Thyroid gland (tissue), 4 donors: ENCODE measurements around the gene PUSL1. TPM values are rescaled to one million over a fixed set of nuclear protein-coding genes. Genes with fewer than 3 reads are reported as not detected.

Source experiments
- DNase-seq, 2 donors: peaks; one replicate each; pipeline ENCODE4 v3.0.0-alpha.2; 2019
- H3K27ac ChIP-seq, 3 donors: fragments of 200-600 bp; sonication (generic); 1 replicate in 2 of 3; 2 replicates in 1 of 3; pipeline ENCODE4 v1.5.1; 2016 to 2019; ENCODE audit warnings: mild to moderate bottlenecking in 1 of 3, moderate library complexity in 1 of 3
- H3K27me3 ChIP-seq: fragments of 200-600 bp; sonication (generic); one replicate; pipeline ENCODE4 v1.5.1; 2019
- H3K36me3 ChIP-seq, 2 donors: fragments of 200-600 bp; sonication (generic); one replicate each; pipeline ENCODE4 v1.5.1; 2016 to 2019
- H3K4me1 ChIP-seq, 2 donors: fragments of 200-600 bp; sonication (generic); one replicate each; pipeline ENCODE4 v1.5.1; 2017 to 2019
- H3K4me3 ChIP-seq, 3 donors: fragments of 200-600 bp; sonication (generic); replicated peaks in 1 of 3; 1 replicate in 2 of 3; 2 replicates in 1 of 3; pipeline ENCODE4 v1.5.1; 2016; ENCODE audit warnings: mild to moderate bottlenecking in 1 of 3
- H3K9me3 ChIP-seq: fragments of 200-600 bp; sonication (generic); one replicate; pipeline ENCODE4 v1.5.1; 2017
- CTCF ChIP-seq, 6 experiments: fragments of 200-600 bp in 3 of 6; fragments of 450-650 bp in 3 of 6; sonication (generic) in 3 of 6; IDR thresholded peaks; one replicate each; pipeline ENCODE4 v1.5.1; 2016 to 2019; ENCODE audit warnings: antibody characterized with exemption in 6 of 6, mild to moderate bottlenecking in 2 of 6, inconsistent platforms in 1 of 6, moderate library complexity in 1 of 6
- POLR2A ChIP-seq, 2 donors: fragments of 450-650 bp; IDR thresholded peaks; one replicate each; pipeline ENCODE4 v1.6.1; 2017; ENCODE audit warnings: antibody characterized with exemption in 2 of 2, mild to moderate bottlenecking in 2 of 2, moderate library complexity in 1 of 2
- WGBS, 2 donors: methylation state at CpG; one replicate each; pipeline ENCODE4 v1.1.5; 2017; 5-methylcytosine and 5-hydroxymethylcytosine counted together
- intact Hi-C: fragments of 100-400 bp; cut with DNase I; formaldehyde crosslinking; loops from one replicate; pipeline ENCODE4 v1.15.1; 2023
- total RNA-seq, 4 donors: library from RNA; depleted of rRNA; stranded (reverse); fragments of >200 nt; gene quantifications; one replicate each; pipeline ENCODE4 v1.2.3, GENCODE V29; 2016

Gene PUSL1, protein sequence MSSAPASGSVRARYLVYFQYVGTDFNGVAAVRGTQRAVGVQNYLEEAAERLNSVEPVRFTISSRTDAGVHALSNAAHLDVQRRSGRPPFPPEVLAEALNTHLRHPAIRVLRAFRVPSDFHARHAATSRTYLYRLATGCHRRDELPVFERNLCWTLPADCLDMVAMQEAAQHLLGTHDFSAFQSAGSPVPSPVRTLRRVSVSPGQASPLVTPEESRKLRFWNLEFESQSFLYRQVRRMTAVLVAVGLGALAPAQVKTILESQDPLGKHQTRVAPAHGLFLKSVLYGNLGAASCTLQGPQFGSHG
- 10 to 100 TPM; 24.0 to 41.4 (median 28.0) TPM for total RNA-seq

- TF ChIP-seq CTCF (IDR thresholded peaks at IDR 0.05) (no peak), POLR2A (IDR thresholded peaks at IDR 0.05) (peak in 1 of 2 donors; percentile 42)
- H3K27ac ChIP-seq = peak within 1 kb of the TSS; percentile 49 to 93 (median 86)
- no peaks in the 10 kb centered on the region for H3K27me3 ChIP-seq
- 0 to 2% methylated on average over 7 to 20 of the region's 131 CpGs for WGBS, 2 donors
- peaks cover 19 to 24% of the 10 kb centered on the region in 2 donors for H3K36me3 ChIP-seq
- DNase-seq = peak; percentile 86 to 87
- no peaks in the 10 kb centered on the region for H3K9me3 ChIP-seq
- H3K4me1 ChIP-seq = peaks cover 32 to 39% of the 10 kb centered on the region in 2 donors
- intact Hi-C loops = no loop called here
- peak within 1 kb of the TSS; percentile 70 to 91 (median 85) for H3K4me3 ChIP-seq
Measured at GRCh38 chr1:1307923-1308755, at the start of gene PUSL1, which contains the start of gene ACAP3. TSS of gene PUSL1 (plus strand) at chr1:1308597. CDS start at chr1:1308644, 47 bp downstream. TSS of gene ACAP3 (minus strand) at chr1:1307930. CDS start at chr1:1307815, 115 bp downstream.

DNA sequence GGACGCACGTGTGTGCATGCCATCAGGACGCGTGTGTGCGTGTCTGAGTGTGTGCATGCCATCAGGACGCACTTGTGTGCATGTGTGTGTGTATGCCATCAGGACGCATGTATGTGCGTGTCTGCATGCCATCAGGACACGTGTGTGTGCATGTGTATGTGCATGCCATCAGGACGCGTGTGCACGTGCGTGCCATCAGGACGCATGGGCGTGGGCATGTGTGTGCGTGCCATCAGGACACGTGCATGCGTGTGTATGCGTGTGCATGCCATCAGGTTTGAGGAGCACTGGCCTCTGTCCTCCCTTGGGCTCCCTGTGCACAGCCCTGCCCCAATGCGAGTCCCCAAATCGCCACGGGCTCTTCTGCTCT is 49.3 kb upstream of the PUSL1 start:
- H3K27me3 ChIP-seq = no peaks in the 10 kb centered on the region
- no peaks in the 10 kb centered on the region for H3K4me1 ChIP-seq
- no peaks in the 10 kb centered on the region for H3K9me3 ChIP-seq
- TF ChIP-seq CTCF (IDR thresholded peaks at IDR 0.05) (no peak), POLR2A (IDR thresholded peaks at IDR 0.05) (no peak)
- DNase-seq = no peak
- peaks cover 42 to 48% of the 10 kb centered on the region in 2 donors for H3K36me3 ChIP-seq
- no peak overlapping the region for H3K4me3 ChIP-seq
- no peak overlapping the region for H3K27ac ChIP-seq
- intact Hi-C loops = no loop called here
- WGBS, 2 donors = 90 to 95% methylated on average over 22 of the region's 22 CpGs

DNA sequence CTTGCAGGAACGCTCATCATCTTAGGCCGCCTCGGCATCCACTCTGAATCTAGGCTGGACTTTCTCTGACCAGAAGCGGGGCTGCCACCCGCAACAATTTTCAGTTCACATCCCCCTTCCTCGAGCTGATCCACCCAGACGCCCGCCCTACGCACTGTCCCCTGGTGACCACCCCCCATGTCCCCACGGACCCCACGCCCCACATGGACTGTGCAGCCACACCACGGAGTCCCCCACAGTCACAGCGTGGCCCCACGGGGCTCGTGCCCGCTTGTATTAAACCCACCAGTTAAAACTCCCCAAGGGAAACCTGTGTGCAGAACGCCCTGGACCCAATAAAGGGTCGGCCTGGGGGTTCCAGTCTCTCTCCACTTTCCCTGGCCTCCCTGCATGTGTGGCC is 48.9 kb upstream of the PUSL1 start:
- Histone ChIP-seq H3K27me3 (no peaks in the 10 kb centered on the region), H3K36me3 (peaks cover 38 to 44% of the 10 kb centered on the region in 2 donors), H3K9me3 (no peaks in the 10 kb centered on the region), H3K4me3 (no peak overlapping the region), H3K27ac (no peak overlapping the region), H3K4me1 (no peaks in the 10 kb centered on the region)
- WGBS, 2 donors = 97 to 99% methylated on average over 18 of the region's 18 CpGs
- no peak for DNase-seq
- intact Hi-C loops = no loop called here
- TF ChIP-seq POLR2A (IDR thresholded peaks at IDR 0.05) (no peak), CTCF (IDR thresholded peaks at IDR 0.05) (no peak)

DNA sequence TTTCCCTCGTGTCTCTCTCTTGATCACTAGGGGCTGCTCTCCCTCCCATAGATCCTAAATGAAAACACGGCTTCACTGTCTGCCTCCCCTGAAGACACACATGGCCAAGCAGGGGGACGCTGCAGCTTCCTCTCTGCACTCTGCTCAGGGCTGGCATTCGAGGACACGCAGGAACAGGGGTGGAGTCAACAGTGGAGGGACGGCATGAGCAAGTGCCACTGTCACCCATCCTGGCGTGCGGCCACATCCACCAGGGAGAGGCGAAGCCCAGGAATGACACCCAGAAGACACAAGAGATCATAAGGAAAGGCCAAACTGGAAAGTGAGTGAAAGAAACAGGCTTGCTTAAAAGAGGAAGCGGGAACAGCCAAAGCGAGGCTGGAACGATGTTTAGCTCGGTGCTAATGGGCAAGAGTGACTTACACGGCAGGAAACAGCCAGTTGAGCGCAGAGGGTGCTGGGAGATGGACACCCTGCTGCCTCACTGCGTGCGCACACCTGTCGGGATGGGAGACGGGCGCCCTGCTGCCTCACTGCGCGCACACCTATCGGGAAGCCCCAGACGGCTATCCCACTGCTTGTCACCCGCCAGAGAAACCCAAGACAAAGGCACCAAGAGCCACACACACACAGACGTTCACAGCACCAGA is 48.3 kb upstream of the PUSL1 start:
- DNase-seq = no peak

More for the DNA sequence above, 48.3 kb upstream of the PUSL1 start:
- peaks cover 34 to 44% of the 10 kb centered on the region in 2 donors for H3K36me3 ChIP-seq
- H3K27ac ChIP-seq = no peak overlapping the region
- WGBS, 2 donors = 80 to 86% methylated on average over 26 of the region's 26 CpGs
- H3K4me3 ChIP-seq = no peak overlapping the region
- no peaks in the 10 kb centered on the region for H3K4me1 ChIP-seq
- H3K9me3 ChIP-seq = no peaks in the 10 kb centered on the region
- no peaks in the 10 kb centered on the region for H3K27me3 ChIP-seq
- intact Hi-C loops = no loop called here
- TF ChIP-seq CTCF (IDR thresholded peaks at IDR 0.05) (no peak), POLR2A (IDR thresholded peaks at IDR 0.05) (no peak)
